ENCODE data around the gene RCN1. TPM values are rescaled to one million over a fixed set of nuclear protein-coding genes. Genes with fewer than 3 reads are reported as not detected.

The RCN1 gene
- total and polyA plus RNA-seq, 2 of the 8 experiments (the other 6 are each of a cell fraction or from before 2014, with no cell fraction given) = 45.1 to 123 TPM

DNA sequence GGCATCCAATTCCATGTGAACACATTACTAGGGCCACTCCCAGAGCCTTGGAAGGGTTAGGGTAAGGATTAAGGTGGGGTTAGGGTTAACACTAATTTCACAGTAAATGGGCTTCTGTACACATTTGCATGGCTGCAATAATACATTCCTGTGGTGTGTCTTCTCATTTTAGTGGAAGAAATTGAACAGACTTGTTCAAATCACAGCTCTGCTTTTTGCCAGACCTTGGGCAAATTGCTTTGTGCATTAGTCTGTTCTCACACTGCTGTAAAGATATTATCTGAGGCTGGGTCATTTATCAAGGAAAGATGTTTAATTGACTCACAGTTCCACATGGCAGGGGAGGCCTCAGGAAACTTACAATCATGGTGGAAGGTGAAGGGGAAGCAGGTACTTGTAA lies 45.4 kb upstream of the RCN1 start:
- Histone ChIP-seq H3K23me2 (ENCODE audit: low read depth, low read length) (no peaks in the 10 kb centered on the region), H2BK20ac (ENCODE audit: low read length) (no peak overlapping the region), H3K4ac (replicated peaks; ENCODE audit: insufficient read length, low read depth, low read length) (no peak overlapping the region), H3K4me2 (ENCODE audit: insufficient read depth in 1 of 2, low read depth in 2 of 2, low read length in 2 of 2) (no peak overlapping the region), H4K5ac (ENCODE audit: insufficient read length, low read depth, low read length) (no peak overlapping the region), H3K14ac (ENCODE audit: insufficient read length) (no peak overlapping the region), H3K79me1 (ENCODE audit: low read depth, low read length) (no peaks in the 10 kb centered on the region), H2BK15ac (ENCODE audit: low read length) (no peak overlapping the region), H3K79me2 (ENCODE audit: control insufficient read depth in 1 of 2, insufficient read depth in 2 of 2, low read length in 2 of 2) (no peaks in the 10 kb centered on the region), H3K9me3 (ENCODE audit: insufficient read depth in 2 of 2, low read depth in 1 of 2, low read length in 1 of 2) (no peaks in the 10 kb centered on the region), H2AFZ (ENCODE audit: low read length) (no peak overlapping the region), H3K9ac (replicated peaks in 1 of 4; ENCODE audit: extremely low read depth in 1 of 4, low read depth in 3 of 4, low read length in 3 of 4) (no peak overlapping the region), H4K8ac (ENCODE audit: extremely low read depth, insufficient read depth, low read length) (no peak overlapping the region), H2BK120ac (replicated peaks; ENCODE audit: low read depth, low read length) (no peak overlapping the region), H3K27ac (ENCODE audit: low read depth, low read length) (no peak overlapping the region), H4K91ac (replicated peaks; ENCODE audit: insufficient read length, low read length) (no peak overlapping the region), H2BK5ac (ENCODE audit: low read depth, low read length) (no peak overlapping the region), H2BK12ac (ENCODE audit: low read depth, low read length) (no peak overlapping the region), H4K20me1 (replicated peaks in 1 of 2; ENCODE audit: control insufficient read depth in 1 of 2, insufficient read depth in 2 of 2, low read length in 2 of 2) (no peaks in the 10 kb centered on the region), H2AK5ac (ENCODE audit: low read depth, low read length) (no peak overlapping the region), H3K27me3 (replicated peaks in 1 of 4; ENCODE audit: control insufficient read depth in 3 of 4, extremely low read depth in 1 of 4, insufficient read depth in 3 of 4, low read length in 3 of 4) (no peaks in the 10 kb centered on the region), H3K23ac (ENCODE audit: insufficient read length) (no peak overlapping the region), H3K4me3 (ENCODE audit: extremely low read depth in 1 of 4, insufficient read depth in 2 of 4, low read depth in 3 of 4, low read length in 4 of 4) (no peak overlapping the region), H3K4me1 (replicated peaks in 1 of 4; ENCODE audit: control insufficient read depth in 3 of 4, insufficient read depth in 4 of 4, low read length in 3 of 4) (no peaks in the 10 kb centered on the region; a peak in 1 of 7 replicates), H3K36me3 (ENCODE audit: control insufficient read depth in 2 of 4, insufficient read depth in 4 of 4, low read length in 3 of 4) (no peaks in the 10 kb centered on the region), H3K56ac (replicated peaks; ENCODE audit: insufficient read length, low read depth, low read length) (no peak overlapping the region), H3K18ac (ENCODE audit: extremely low read depth, low read length) (no peak overlapping the region)
- ChIA-PET POLR2A (ENCODE audit: partially characterized antibody) (no interaction called here), CTCF (ENCODE audit: partially characterized antibody) (interaction anchor here (1.0 to 2.9 kb wide), 4 partner anchors 27 to 157 kb away, joined by 3 to 12 read pairs (median 4); no protein-coding TSS in a partner anchor)
- TF ChIP-seq KDM4A (IDR thresholded peaks at IDR 0.05; ENCODE audit: low read depth, low read length, severe bottlenecking) = no peak
- TF ChIP-seq TCF12 (IDR thresholded peaks at IDR 0.05; ENCODE audit: low read depth, low read length) = no peak
- TF ChIP-seq RAD21 (IDR thresholded peaks at IDR 0.05 in 1 of 2, conservative IDR thresholded peaks at IDR 0.05 in 1 of 2; ENCODE audit: low read depth in 2 of 2, low read length in 2 of 2) = no peak
- TF ChIP-seq JUN (IDR thresholded peaks at IDR 0.05; ENCODE audit: low read depth, low read length) = no peak
- DNase-seq (ENCODE audit: low read depth in 1 of 2, low spot score in 2 of 2) (no peak), FAIRE-seq (no peak)

Measured in H1 (cell line).